Activated naive CD8-positive, alpha-beta T cell (primary cell): ENCODE results near the gene FCAMR.

Experiments
- H3K27ac Mint-ChIP-seq: one replicate; pipeline ENCODE4 v1.8.0; 2021; ENCODE audit warnings: mixed read lengths
- H3K27me3 Mint-ChIP-seq: one replicate; pipeline ENCODE4 v1.8.0; 2021; ENCODE audit warnings: mixed read lengths
- H3K36me3 Mint-ChIP-seq: one replicate; pipeline ENCODE4 v1.8.0; 2021; ENCODE audit warnings: mixed read lengths
- H3K4me1 Mint-ChIP-seq: one replicate; pipeline ENCODE4 v1.8.0; 2021; ENCODE audit warnings: low read depth, mixed read lengths
- H3K4me3 Mint-ChIP-seq: one replicate; pipeline ENCODE4 v1.8.0; 2021; ENCODE audit warnings: mild to moderate bottlenecking, mixed read lengths
- H3K9me3 Mint-ChIP-seq: one replicate; pipeline ENCODE4 v1.8.0; 2021; ENCODE audit warnings: low read depth, mixed read lengths

Gene FCAMR, protein sequence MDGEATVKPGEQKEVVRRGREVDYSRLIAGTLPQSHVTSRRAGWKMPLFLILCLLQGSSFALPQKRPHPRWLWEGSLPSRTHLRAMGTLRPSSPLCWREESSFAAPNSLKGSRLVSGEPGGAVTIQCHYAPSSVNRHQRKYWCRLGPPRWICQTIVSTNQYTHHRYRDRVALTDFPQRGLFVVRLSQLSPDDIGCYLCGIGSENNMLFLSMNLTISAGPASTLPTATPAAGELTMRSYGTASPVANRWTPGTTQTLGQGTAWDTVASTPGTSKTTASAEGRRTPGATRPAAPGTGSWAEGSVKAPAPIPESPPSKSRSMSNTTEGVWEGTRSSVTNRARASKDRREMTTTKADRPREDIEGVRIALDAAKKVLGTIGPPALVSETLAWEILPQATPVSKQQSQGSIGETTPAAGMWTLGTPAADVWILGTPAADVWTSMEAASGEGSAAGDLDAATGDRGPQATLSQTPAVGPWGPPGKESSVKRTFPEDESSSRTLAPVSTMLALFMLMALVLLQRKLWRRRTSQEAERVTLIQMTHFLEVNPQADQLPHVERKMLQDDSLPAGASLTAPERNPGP

GRCh38 chr1:206970446-206970845 is at the start of gene FCAMR:
Gene FCAMR (minus strand): TSS chr1:206970460. CDS start chr1:206970125, 335 bp downstream.
- peaks cover 4% of the 10 kb centered on the region for H3K36me3 Mint-ChIP-seq
- H3K4me3 Mint-ChIP-seq, result no peak within 1 kb of the TSS
- no peaks in the 10 kb centered on the region for H3K9me3 Mint-ChIP-seq
- H3K27ac Mint-ChIP-seq, result no peak within 1 kb of the TSS
- peaks cover 21% of the 10 kb centered on the region for H3K4me1 Mint-ChIP-seq
- peaks cover 6% of the 10 kb centered on the region for H3K27me3 Mint-ChIP-seq

DNA sequence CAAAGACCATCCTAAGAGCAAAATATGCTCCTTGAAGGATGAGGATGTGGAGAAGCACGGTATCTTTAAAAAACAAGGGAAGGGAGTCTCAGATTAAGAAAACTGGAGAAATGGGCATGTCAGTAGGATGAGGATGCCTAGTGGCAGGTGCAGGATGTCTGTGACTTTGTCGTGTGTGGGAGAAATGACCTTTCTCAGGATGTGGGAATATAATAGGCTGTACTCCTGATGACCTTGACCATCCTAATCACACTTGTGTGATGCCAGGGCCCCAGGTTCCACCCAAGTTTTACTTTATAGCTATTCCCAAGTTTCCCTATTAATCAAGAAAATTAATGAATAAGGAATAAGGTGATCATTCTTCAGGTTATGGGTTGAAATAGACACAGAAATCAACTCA is 49.4 kb upstream of the FCAMR start:
- H3K27me3 Mint-ChIP-seq, result no peaks in the 10 kb centered on the region
- no peaks in the 10 kb centered on the region for H3K36me3 Mint-ChIP-seq
- no peak overlapping the region for H3K27ac Mint-ChIP-seq
- H3K4me1 Mint-ChIP-seq, result no peaks in the 10 kb centered on the region
- H3K9me3 Mint-ChIP-seq, result no peaks in the 10 kb centered on the region
- no peak overlapping the region for H3K4me3 Mint-ChIP-seq

DNA sequence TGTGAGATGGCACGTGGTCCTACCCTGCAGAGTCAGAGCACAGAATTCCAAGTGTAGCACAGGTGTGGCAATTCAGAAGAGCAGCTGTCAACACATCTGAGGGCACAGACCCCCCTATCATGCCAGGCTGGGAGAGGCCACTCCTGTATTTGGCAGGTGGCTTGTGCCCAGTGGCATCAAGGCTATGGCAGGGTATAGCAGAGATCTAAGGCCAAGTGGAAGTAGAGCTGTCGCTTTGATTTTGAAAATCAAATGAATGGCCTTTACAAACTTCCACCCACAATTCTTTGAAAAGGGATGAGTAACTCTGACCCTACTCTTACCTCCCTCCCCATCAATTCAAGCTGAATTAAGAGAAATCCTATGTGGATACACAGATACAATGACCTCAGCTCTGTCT is 48.9 kb upstream of the FCAMR start:
- Mint-ChIP-seq H3K27ac (no peak overlapping the region), H3K9me3 (no peaks in the 10 kb centered on the region), H3K4me3 (no peak overlapping the region), H3K36me3 (no peaks in the 10 kb centered on the region), H3K27me3 (no peaks in the 10 kb centered on the region), H3K4me1 (no peaks in the 10 kb centered on the region)

DNA sequence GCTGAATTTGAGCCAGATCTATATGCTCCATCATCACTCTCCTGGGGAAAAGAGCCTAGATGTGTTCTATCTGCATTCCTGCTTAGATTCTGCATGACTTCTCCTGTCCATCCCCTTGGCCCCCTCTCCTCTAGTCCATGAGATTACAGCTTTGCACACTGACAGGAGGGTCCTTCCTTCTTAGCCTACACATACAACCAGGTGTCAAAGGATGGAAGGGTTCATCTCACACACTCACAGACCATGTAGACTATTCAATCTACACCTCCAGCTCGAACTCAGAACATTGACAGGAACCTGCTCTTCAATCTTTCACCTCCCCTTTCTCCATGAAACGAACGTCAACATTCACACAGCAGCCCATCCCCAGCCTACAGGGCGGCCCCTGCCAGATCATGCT is 48.4 kb upstream of the FCAMR start:
- Mint-ChIP-seq H3K27ac (no peak overlapping the region), H3K36me3 (no peaks in the 10 kb centered on the region), H3K9me3 (no peaks in the 10 kb centered on the region), H3K4me1 (no peaks in the 10 kb centered on the region), H3K27me3 (no peaks in the 10 kb centered on the region), H3K4me3 (no peak overlapping the region)

GRCh38 chr1:207017615-207018559 is 47.6 kb upstream of the FCAMR start:
- no peak overlapping the region for H3K27ac Mint-ChIP-seq
- no peaks in the 10 kb centered on the region for H3K27me3 Mint-ChIP-seq
- H3K4me1 Mint-ChIP-seq, result no peaks in the 10 kb centered on the region
- H3K4me3 Mint-ChIP-seq, result no peak overlapping the region
- H3K36me3 Mint-ChIP-seq, result no peaks in the 10 kb centered on the region
- H3K9me3 Mint-ChIP-seq, result no peaks in the 10 kb centered on the region

DNA sequence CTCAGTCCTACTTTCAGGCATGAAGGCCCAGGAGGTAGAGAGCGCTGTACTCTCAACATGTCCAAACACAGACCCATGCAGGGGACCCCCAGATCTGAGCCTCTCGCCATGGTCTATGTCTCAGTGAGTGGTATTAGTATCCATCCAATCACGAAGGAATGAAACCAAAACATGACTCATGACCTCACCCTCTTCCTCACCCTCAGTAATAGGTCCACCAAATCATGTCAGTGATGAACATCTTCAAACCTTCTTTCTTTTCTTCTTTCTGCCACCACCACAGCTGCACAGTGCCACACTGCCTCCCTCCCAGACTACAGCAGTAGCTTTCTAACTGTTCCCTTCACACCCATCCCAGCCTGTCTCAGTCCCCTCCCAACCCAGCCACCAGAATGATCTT is 45.5 kb upstream of the FCAMR start:
- Mint-ChIP-seq H3K27ac (no peak overlapping the region), H3K36me3 (no peaks in the 10 kb centered on the region), H3K9me3 (no peaks in the 10 kb centered on the region), H3K4me3 (no peak overlapping the region), H3K27me3 (peaks cover 9% of the 10 kb centered on the region), H3K4me1 (no peaks in the 10 kb centered on the region)

DNA sequence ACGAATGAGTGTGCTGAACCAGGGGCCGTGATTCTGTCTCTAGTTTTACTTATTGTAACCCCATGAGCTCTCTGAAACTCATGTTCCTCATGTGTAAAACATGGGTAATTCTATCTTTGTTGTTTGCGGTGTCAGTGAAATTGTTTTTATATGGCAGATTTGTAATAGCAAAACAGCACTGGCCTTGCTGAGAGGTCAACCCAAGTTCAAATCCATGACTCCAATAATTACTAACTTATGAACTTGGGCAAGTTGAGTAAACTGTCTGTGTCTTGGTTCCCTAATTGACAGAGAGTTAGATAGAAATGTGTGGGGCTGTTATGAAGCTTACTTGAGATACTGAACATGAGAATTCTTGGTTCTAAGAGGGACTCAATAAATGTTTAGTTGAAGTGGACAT is 44.5 kb upstream of the FCAMR start:
- Mint-ChIP-seq H3K27me3 (peaks cover 12% of the 10 kb centered on the region), H3K4me3 (no peak overlapping the region), H3K9me3 (no peaks in the 10 kb centered on the region), H3K4me1 (no peaks in the 10 kb centered on the region), H3K27ac (no peak overlapping the region), H3K36me3 (no peaks in the 10 kb centered on the region)

DNA sequence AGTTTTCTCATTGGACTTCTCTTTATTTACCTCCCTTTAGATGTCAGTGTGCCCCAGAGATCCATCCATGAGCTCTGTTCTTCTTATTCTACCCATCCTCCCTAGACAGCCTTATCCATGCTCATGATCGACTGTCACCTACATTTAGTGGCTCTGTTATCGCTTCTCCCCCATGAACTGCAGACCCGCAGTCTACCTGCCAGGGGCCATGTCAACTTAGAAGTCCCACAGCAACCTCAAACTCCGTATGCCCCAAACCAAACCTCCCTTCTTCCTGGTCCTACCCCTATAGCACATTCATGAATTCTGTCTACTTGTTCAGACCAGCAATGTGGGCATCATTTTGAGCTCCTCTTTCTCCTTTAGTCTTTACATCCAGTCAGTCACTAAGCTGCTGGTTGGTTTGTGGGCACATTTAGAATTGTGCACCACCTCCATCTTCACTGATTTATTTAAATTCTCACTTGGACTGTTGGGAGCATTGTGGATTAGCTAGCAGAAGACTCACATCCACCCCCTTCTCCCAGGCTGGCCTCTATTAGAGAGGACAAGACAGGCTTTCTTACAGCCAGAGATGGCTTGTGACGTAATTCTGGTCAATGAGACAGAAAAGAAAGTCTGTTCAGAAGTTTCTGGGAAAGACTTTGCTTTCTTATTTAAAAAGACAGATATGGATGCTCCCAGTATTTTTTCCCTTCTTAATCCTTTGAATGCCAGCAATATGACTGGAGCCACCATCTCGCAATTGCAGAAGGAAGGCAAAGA is 43.2 kb upstream of the FCAMR start:
- H3K4me1 Mint-ChIP-seq, result no peaks in the 10 kb centered on the region
- H3K4me3 Mint-ChIP-seq, result no peak overlapping the region
- H3K27ac Mint-ChIP-seq, result no peak overlapping the region
- peaks cover 12% of the 10 kb centered on the region for H3K27me3 Mint-ChIP-seq
- no peaks in the 10 kb centered on the region for H3K9me3 Mint-ChIP-seq
- H3K36me3 Mint-ChIP-seq, result no peaks in the 10 kb centered on the region

GRCh38 chr1:207010726-207011125 is 40.5 kb upstream of the FCAMR start:
- no peaks in the 10 kb centered on the region for H3K36me3 Mint-ChIP-seq
- H3K9me3 Mint-ChIP-seq, result no peaks in the 10 kb centered on the region
- no peak overlapping the region for H3K27ac Mint-ChIP-seq
- no peak overlapping the region for H3K4me3 Mint-ChIP-seq
- no peaks in the 10 kb centered on the region for H3K4me1 Mint-ChIP-seq
- H3K27me3 Mint-ChIP-seq, result peaks cover 14% of the 10 kb centered on the region

DNA sequence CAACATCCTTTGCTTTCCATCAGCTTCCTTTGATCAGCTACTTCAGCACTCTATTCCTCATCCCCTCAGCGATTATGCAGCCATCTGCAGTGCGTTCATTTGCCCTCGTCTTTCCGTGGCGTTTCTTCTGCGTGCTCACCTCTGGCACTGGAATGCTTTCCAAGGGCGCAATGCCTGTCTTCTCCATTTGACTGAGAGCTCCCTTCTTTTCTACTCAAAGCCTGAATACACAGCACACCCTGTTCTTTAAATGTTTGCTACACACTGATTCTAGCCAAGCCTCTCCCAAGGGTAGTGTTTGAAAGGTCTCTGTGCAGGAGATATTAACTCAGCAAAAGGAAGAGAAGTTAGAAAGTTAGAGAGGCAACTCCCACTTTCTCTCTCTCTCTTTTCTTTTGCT is 39.7 kb upstream of the FCAMR start:
- peaks cover 15% of the 10 kb centered on the region for H3K27me3 Mint-ChIP-seq
- no peak overlapping the region for H3K27ac Mint-ChIP-seq
- H3K9me3 Mint-ChIP-seq, result no peaks in the 10 kb centered on the region
- H3K4me1 Mint-ChIP-seq, result no peaks in the 10 kb centered on the region
- no peaks in the 10 kb centered on the region for H3K36me3 Mint-ChIP-seq
- no peak overlapping the region for H3K4me3 Mint-ChIP-seq

- no peak overlapping the region for H3K27ac Mint-ChIP-seq
Observed at GRCh38 chr1:207009182-207009850, 39.1 kb upstream of the FCAMR start.

DNA sequence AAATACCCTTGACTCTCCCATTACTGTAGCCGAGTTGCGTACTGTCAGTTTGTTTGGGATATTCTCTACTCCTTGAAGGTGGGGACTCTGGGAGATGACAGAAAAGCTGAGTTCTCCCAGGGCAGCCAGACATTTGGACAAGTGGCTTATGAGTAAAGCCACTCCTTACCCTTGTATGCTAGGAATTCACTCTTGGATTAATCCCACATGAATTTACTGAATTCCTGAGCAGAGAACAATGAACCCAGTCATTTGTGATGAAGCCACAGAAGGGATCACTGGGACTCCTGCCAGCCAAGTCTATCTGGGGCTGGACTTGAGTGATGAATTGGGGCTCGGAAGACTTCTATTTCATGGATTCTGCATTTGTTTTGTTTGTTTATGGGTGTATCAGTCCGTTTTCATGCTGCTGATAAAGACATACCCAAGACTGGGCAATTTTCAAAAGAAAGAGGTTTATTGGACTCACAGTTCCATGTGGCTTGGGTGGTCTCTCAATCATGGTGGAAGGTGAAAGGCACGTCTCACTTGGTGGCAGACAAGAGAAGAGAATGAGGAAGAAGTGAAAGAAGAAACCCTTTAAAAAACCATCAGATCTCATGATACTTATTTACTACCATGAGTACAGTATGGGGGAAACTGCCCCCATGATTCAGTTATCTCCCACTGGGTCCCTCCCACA is 37.2 kb upstream of the FCAMR start:
- Mint-ChIP-seq H3K4me1 (no peaks in the 10 kb centered on the region), H3K27ac (no peak overlapping the region), H3K9me3 (no peaks in the 10 kb centered on the region), H3K4me3 (no peak overlapping the region), H3K27me3 (peaks cover 13% of the 10 kb centered on the region), H3K36me3 (no peaks in the 10 kb centered on the region)

More at GRCh38 chr1:207009182-207009850, 39.1 kb upstream of the FCAMR start:
- Mint-ChIP-seq H3K9me3 (no peaks in the 10 kb centered on the region), H3K27me3 (peaks cover 15% of the 10 kb centered on the region), H3K36me3 (no peaks in the 10 kb centered on the region), H3K4me1 (no peaks in the 10 kb centered on the region), H3K4me3 (no peak overlapping the region)

DNA sequence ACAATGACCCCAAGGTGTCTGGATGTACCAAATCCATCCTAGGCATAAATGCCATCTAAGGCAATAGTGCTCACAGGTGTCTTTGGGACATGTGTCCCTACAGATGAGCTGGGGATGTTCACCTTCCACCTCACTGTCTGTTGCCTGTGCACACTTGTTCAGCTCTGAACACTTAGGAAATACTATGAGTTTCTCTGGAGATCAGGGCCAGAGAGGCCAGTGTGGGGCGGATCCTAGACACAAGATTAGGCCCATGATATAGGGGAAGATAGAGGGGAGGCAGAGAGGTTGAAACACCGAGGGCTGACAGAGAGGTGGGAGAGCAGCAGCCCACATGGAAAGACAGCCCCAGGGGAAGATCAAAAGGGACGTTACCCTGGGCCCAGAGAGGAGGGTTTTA is 36.7 kb upstream of the FCAMR start:
- no peak overlapping the region for H3K4me3 Mint-ChIP-seq
- H3K4me1 Mint-ChIP-seq, result no peaks in the 10 kb centered on the region
- no peaks in the 10 kb centered on the region for H3K36me3 Mint-ChIP-seq
- no peaks in the 10 kb centered on the region for H3K9me3 Mint-ChIP-seq
- peaks cover 8% of the 10 kb centered on the region for H3K27me3 Mint-ChIP-seq
- H3K27ac Mint-ChIP-seq, result no peak overlapping the region

DNA sequence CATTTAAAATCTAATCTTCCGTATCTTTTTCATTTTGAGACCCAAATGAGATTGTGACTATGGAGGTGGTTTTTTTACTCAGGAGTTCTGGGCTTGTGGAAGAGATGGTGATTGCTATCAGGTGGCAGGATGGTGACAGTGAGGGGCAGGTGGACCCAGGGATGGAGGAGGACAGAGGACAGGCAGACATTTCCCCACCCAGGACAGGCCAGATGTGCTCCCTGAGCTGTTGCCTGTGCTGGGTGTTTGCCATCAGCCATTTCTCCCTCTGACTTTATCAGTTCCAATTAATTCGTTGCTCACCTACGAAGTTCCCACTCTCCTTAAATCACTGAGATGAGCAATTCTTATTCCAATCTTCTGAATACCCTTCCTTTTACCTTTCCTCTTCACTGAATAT is 35.8 kb upstream of the FCAMR start:
- no peaks in the 10 kb centered on the region for H3K36me3 Mint-ChIP-seq
- H3K27me3 Mint-ChIP-seq, result peaks cover 7% of the 10 kb centered on the region
- H3K27ac Mint-ChIP-seq, result no peak overlapping the region
- no peaks in the 10 kb centered on the region for H3K4me1 Mint-ChIP-seq
- no peak overlapping the region for H3K4me3 Mint-ChIP-seq
- no peaks in the 10 kb centered on the region for H3K9me3 Mint-ChIP-seq
